NCI-H1417 treated with DMSO at 0.1 percent for 48 hours (cell line): ENCODE data around the gene DAD1.
"Not testable (repeated sequence)": the region's sequence is repeated elsewhere in the genome, so short reads cannot be mapped to it uniquely, and the experiment has no call there.

Source experiments
- DNase-seq: peaks from one replicate; lab custom pipeline; 2025; lab: John Stamatoyannopoulos, UW

Gene DAD1

GRCh38 chr14:22552001-22552826 lies 36.8 kb downstream of the DAD1 start:
- no peak for DNase-seq

- no peak for DNase-seq
Measured at GRCh38 chr14:22551605-22551997, 37.4 kb downstream of the DAD1 start.

- no peak for DNase-seq
Measured at GRCh38 chr14:22549981-22550673, 38.9 kb downstream of the DAD1 start.

- no peak for DNase-seq
Measured at GRCh38 chr14:22549324-22549962, 39.6 kb downstream of the DAD1 start.

- no peak for DNase-seq
Measured at GRCh38 chr14:22547948-22548750, 40.9 kb downstream of the DAD1 start.

- no peak for DNase-seq
Measured at GRCh38 chr14:22547313-22547947, 41.6 kb downstream of the DAD1 start.

- no peak for DNase-seq
Measured at GRCh38 chr14:22546722-22547071, 42.3 kb downstream of the DAD1 start.

- DNase-seq, result no peak
Measured at GRCh38 chr14:22545842-22546721, 42.9 kb downstream of the DAD1 start.

- DNase-seq, result no peak
Measured at GRCh38 chr14:22544881-22545420, 44.1 kb downstream of the DAD1 start.

- DNase-seq, result no peak
Measured at GRCh38 chr14:22544406-22544805, 44.6 kb downstream of the DAD1 start.

- not testable (repeated sequence) for DNase-seq
Measured at GRCh38 chr14:22543570-22544357, 45.3 kb downstream of the DAD1 start.

- DNase-seq, result no peak
Measured at GRCh38 chr14:22542360-22542759, 46.7 kb downstream of the DAD1 start.

- no peak for DNase-seq
Measured at GRCh38 chr14:22541721-22542120, 47.3 kb downstream of the DAD1 start.

GRCh38 chr14:22540811-22541360 lies 48.1 kb downstream of the DAD1 start:
- DNase-seq, result no peak

GRCh38 chr14:22540293-22540692 lies 48.7 kb downstream of the DAD1 start:
- no peak for DNase-seq

- no peak for DNase-seq
Measured at GRCh38 chr14:22539831-22540230, 49.2 kb downstream of the DAD1 start.

- no peak for DNase-seq
Measured at GRCh38 chr14:22538671-22539228, 50.3 kb downstream of the DAD1 start.

- no peak for DNase-seq
Measured at GRCh38 chr14:22537436-22538310, 51.4 kb downstream of the DAD1 start.
